BE2C (cell line): ENCODE measurements around the gene CCDC175.

Experiments used
- DNase-seq: peaks from one replicate; pipeline ENCODE4 v3.0.0-alpha.2; 2020
- H3K27me3 ChIP-seq: fragments of 250-450 bp; sonication (Bioruptor Pico); 2 replicates; pipeline ENCODE4 v1.5.1; 2020; ENCODE audit warnings: mild to moderate bottlenecking
- H3K36me3 ChIP-seq: fragments of 250-450 bp; sonication (Bioruptor Pico); 2 replicates; pipeline ENCODE4 v1.5.1; 2020; ENCODE audit warnings: mild to moderate bottlenecking
- H3K4me1 ChIP-seq: fragments of 250-450 bp; sonication (Bioruptor Pico); 2 replicates; pipeline ENCODE4 v1.5.1; 2020
- H3K4me3 ChIP-seq: 2 replicates; pipeline ENCODE4 v1.5.1; 2011; ENCODE audit warnings: low read depth, low read length
- H3K9me3 ChIP-seq: fragments of 250-450 bp; sonication (Bioruptor Pico); 2 replicates; pipeline ENCODE4 v1.5.1; 2020
- TF ChIP-seq, protein P1 (sequence below): IDR thresholded peaks from 2 replicates; pipeline ENCODE4 v1.5.1; 2012; ENCODE audit warnings: mild to moderate bottlenecking, low read depth, low read length

Gene CCDC175

GRCh38 chr14:59507063-59507751 lies 69.4 kb downstream of the CCDC175 start:
- TF ChIP-seq, protein P1, sequence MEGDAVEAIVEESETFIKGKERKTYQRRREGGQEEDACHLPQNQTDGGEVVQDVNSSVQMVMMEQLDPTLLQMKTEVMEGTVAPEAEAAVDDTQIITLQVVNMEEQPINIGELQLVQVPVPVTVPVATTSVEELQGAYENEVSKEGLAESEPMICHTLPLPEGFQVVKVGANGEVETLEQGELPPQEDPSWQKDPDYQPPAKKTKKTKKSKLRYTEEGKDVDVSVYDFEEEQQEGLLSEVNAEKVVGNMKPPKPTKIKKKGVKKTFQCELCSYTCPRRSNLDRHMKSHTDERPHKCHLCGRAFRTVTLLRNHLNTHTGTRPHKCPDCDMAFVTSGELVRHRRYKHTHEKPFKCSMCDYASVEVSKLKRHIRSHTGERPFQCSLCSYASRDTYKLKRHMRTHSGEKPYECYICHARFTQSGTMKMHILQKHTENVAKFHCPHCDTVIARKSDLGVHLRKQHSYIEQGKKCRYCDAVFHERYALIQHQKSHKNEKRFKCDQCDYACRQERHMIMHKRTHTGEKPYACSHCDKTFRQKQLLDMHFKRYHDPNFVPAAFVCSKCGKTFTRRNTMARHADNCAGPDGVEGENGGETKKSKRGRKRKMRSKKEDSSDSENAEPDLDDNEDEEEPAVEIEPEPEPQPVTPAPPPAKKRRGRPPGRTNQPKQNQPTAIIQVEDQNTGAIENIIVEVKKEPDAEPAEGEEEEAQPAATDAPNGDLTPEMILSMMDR: peak; percentile 99
- Histone ChIP-seq H3K27me3 (peaks cover 4% of the 10 kb centered on the region; the same call in 1 of the 2 replicates), H3K36me3 (peaks cover 4% of the 10 kb centered on the region), H3K4me3 (no peak overlapping the region), H3K4me1 (no peaks in the 10 kb centered on the region), H3K9me3 (no peaks in the 10 kb centered on the region)
- peak; percentile 72 for DNase-seq

DNA sequence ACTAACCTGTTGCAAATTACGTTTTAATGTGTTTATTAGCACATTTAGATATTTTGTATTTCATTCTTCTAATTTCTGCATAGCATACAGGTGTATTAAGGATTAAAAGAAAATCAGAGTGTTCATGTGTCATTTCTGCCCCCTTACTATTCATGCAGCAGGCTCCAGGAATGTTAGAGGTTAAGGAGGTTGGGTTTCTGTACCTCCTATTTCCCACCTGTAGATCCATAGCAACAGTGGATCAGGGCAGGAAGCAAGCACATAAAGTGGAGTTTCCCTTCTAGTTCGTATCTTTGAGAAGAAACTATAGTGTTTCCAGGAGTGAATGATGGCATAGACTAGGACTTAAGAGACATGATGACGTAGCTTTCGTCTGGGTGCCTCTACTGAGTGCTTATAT lies 73.4 kb downstream of the CCDC175 start:
- no peak overlapping the region for H3K4me3 ChIP-seq
- no peaks in the 10 kb centered on the region for H3K4me1 ChIP-seq
- H3K9me3 ChIP-seq: no peaks in the 10 kb centered on the region
- peaks cover 10% of the 10 kb centered on the region for H3K36me3 ChIP-seq
- TF ChIP-seq, protein P1: no peak
- DNase-seq: no peak
- no peaks in the 10 kb centered on the region for H3K27me3 ChIP-seq

- DNase-seq: no peak
- no peak overlapping the region for H3K4me3 ChIP-seq
- TF ChIP-seq, protein P1: no peak
- no peaks in the 10 kb centered on the region for H3K9me3 ChIP-seq
- peaks cover 24% of the 10 kb centered on the region for H3K36me3 ChIP-seq
- H3K4me1 ChIP-seq: no peaks in the 10 kb centered on the region
- H3K27me3 ChIP-seq: no peaks in the 10 kb centered on the region
These were observed 75.9 kb downstream of the CCDC175 start for GRCh38 chr14:59500732-59501131.

- H3K4me1 ChIP-seq: no peaks in the 10 kb centered on the region; the same call in 1 of the 2 replicates
- H3K36me3 ChIP-seq: peaks cover 75% of the 10 kb centered on the region
- H3K27me3 ChIP-seq: no peaks in the 10 kb centered on the region
- DNase-seq: no peak
- H3K4me3 ChIP-seq: no peak overlapping the region
- TF ChIP-seq, protein P1: no peak
- no peaks in the 10 kb centered on the region for H3K9me3 ChIP-seq
These were observed 84.2 kb downstream of the CCDC175 start for GRCh38 chr14:59492384-59492783.

- TF ChIP-seq, protein P1: no peak
- no peaks in the 10 kb centered on the region for H3K27me3 ChIP-seq
- H3K9me3 ChIP-seq: no peaks in the 10 kb centered on the region
- H3K36me3 ChIP-seq: peaks cover 65% of the 10 kb centered on the region
- no peak overlapping the region for H3K4me3 ChIP-seq
- H3K4me1 ChIP-seq: no peaks in the 10 kb centered on the region; the same call in 1 of the 2 replicates
- DNase-seq: no peak
These were observed 85.9 kb downstream of the CCDC175 start for GRCh38 chr14:59490756-59491155.

DNA sequence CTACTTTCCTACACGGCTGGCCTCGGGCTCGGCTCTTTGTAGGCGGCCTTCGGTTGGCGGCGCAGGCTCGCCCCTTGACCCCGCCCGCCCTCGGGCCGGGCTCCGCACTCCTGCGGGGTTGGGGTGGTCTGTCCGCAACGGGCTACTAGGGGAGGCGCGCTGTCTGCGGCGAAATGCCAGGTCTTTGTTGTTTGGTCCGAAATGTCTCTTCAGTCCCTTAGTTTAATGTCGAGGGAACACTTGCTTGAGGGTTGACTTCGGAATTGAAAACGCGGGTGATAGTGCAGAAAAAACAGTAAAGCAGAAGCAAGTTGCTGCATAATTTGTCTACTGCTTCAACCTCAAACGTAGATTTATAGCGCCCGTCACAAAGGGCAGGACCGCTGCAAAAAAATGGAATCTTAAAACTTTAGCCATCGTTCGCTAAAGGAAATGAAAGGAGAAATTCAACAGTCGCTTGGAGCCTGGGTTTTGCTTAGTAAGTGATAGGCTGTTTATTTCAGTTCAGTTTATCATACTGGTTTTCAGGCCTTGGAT lies 91.9 kb downstream of the CCDC175 start:
- DNase-seq: no peak
- H3K36me3 ChIP-seq: peaks cover 24% of the 10 kb centered on the region
- H3K27me3 ChIP-seq: no peaks in the 10 kb centered on the region
- H3K9me3 ChIP-seq: no peaks in the 10 kb centered on the region
- H3K4me3 ChIP-seq: peak overlapping the region; percentile 96
- TF ChIP-seq, protein P1: no peak
- H3K4me1 ChIP-seq: no peaks in the 10 kb centered on the region; the same call in 1 of the 2 replicates
